GM12875 (cell line): ENCODE results near the gene CNPY4.

Source experiments
- H3K4me3 ChIP-seq: one replicate; pipeline ENCODE4 v1.5.1; 2011; ENCODE audit warnings: low read depth, low read length, control low read depth
- CTCF ChIP-seq: IDR thresholded peaks from 2 replicates; pipeline ENCODE4 v1.5.1; 2011; ENCODE audit warnings: low read depth, mild to moderate bottlenecking, control low read depth, inconsistent platforms, low read length, moderate library complexity, borderline replicate concordance; ENCODE audit not compliant: insufficient read depth

CNPY4 gene

GRCh38 chr7:100171840-100172239, 52.4 kb downstream of the CNPY4 start:
- no peak for TF ChIP-seq CTCF
- H3K4me3 ChIP-seq: peak overlapping the region; percentile 10

GRCh38 chr7:100173806-100174495, 54.5 kb downstream of the CNPY4 start:
- TF ChIP-seq CTCF: no peak

GRCh38 chr7:100174582-100174981, 55.1 kb downstream of the CNPY4 start:
- no peak for TF ChIP-seq CTCF
- H3K4me3 ChIP-seq: no peak overlapping the region

More at GRCh38 chr7:100173806-100174495, 54.5 kb downstream of the CNPY4 start:
- H3K4me3 ChIP-seq: no peak overlapping the region
